Measurements from ENCODE around the gene CNTNAP2. TPM values are rescaled to one million over a fixed set of nuclear protein-coding genes. Genes with fewer than 3 reads are reported as not detected.
A peak's percentile ranks its signal among the peaks of the same experiment; 100 is the strongest.

CNTNAP2 gene
- total and polyA plus RNA-seq, 2 of the 4 experiments (the other 2 are of a cell fraction), result not detected

- Histone ChIP-seq H3K4me2 (ENCODE audit: low read depth, low read length) (no peak overlapping the region), H2BK120ac (ENCODE audit: low read depth, low read length) (no peak overlapping the region)
- dilution Hi-C loops (cut with HindIII; ENCODE audit: low sequenced_read_pairs, unreplicated experiment), result no loop called here
These were observed 2122.2 kb downstream of the CNTNAP2 start for GRCh38 chr7:148238761-148239325.

More at GRCh38 chr7:148238761-148239325, 2122.2 kb downstream of the CNTNAP2 start:
- no peaks in the 10 kb centered on the region for H3K36me3 ChIP-seq (ENCODE audit: control insufficient read depth, insufficient read depth, low read length)
- ATAC-seq (ENCODE audit: low read depth) (no peak), DNase-seq (no peak)
- no peak overlapping the region for H2AFZ ChIP-seq (replicated peaks; ENCODE audit: low read length, poor library complexity)
- no peak overlapping the region for H4K8ac ChIP-seq (ENCODE audit: low read depth in 2 of 2, low read length in 2 of 2)
- CTCF ChIA-PET, result no interaction called here
- no peak overlapping the region for H4K91ac ChIP-seq (ENCODE audit: insufficient read depth, low read depth, low read length)
- H2BK15ac ChIP-seq (ENCODE audit: low read depth, low read length), result no peak overlapping the region
- no peak overlapping the region for H4K5ac ChIP-seq (ENCODE audit: low read depth, low read length)
- H3K23ac ChIP-seq (ENCODE audit: low read depth, low read length), result no peak overlapping the region
- H3K9ac ChIP-seq (ENCODE audit: low read depth, low read length), result no peak overlapping the region
- no peak overlapping the region for H3K18ac ChIP-seq (ENCODE audit: low read depth, low read length)
- no peaks in the 10 kb centered on the region for H3K27me3 ChIP-seq (ENCODE audit: control insufficient read depth, insufficient read depth, low read length)
- H3K79me1 ChIP-seq (ENCODE audit: low read depth in 1 of 2, low read length in 2 of 2), result no peaks in the 10 kb centered on the region
- H2AK9ac ChIP-seq (replicated peaks; ENCODE audit: low read depth, low read length, poor library complexity), result no peak overlapping the region
- POLR2A ChIA-PET (ENCODE audit: unreplicated experiment), result no interaction called here
- no peak overlapping the region for H3K4ac ChIP-seq (ENCODE audit: low read depth, low read length)
- intact Hi-C loops (cut with micrococcal nuclease), result no loop called here
- H3K14ac ChIP-seq (replicated peaks; ENCODE audit: low read depth, low read length), result no peak overlapping the region
- H2AK5ac ChIP-seq (ENCODE audit: low read depth, low read length), result no peak overlapping the region
- BruUV-seq (replicated peaks), result no TSS peak
- no peak overlapping the region for H2BK5ac ChIP-seq (ENCODE audit: low read depth, low read length, poor library complexity, severe bottlenecking)
- H2BK20ac ChIP-seq (ENCODE audit: low read depth, low read length), result no peak overlapping the region
- no peak overlapping the region for H3K27ac ChIP-seq (ENCODE audit: insufficient read depth, low read length)
- TF ChIP-seq CEBPB (IDR thresholded peaks at IDR 0.05; ENCODE audit: low read depth, low read length) (0 out of 2 replicates have a peak, but pooled peaks have one; percentile 12), ELK1 (IDR thresholded peaks at IDR 0.05; ENCODE audit: borderline replicate concordance, low read depth, low read length) (no peak)
- H3K4me3 ChIP-seq (ENCODE audit: insufficient read depth, low read depth, low read length), result no peak overlapping the region
- no peaks in the 10 kb centered on the region for H4K20me1 ChIP-seq (ENCODE audit: insufficient read depth, low read length)
- H3K4me1 ChIP-seq (ENCODE audit: control insufficient read depth, insufficient read depth, low read length), result no peaks in the 10 kb centered on the region
- in situ Hi-C loops (cut with MboI; ENCODE audit: low sequenced_read_pairs), result no loop called here
- no peak overlapping the region for H3K56ac ChIP-seq (ENCODE audit: extremely low read depth, insufficient read depth, low read length)
- peaks cover 6% of the 10 kb centered on the region; the same call in 1 of the 2 replicates for H3K9me3 ChIP-seq (ENCODE audit: control insufficient read depth, insufficient read depth, low read length)
- no peaks in the 10 kb centered on the region for H3K9me1 ChIP-seq (ENCODE audit: insufficient read depth, low read length)
- WGBS, 2 experiments (ENCODE audit: extremely low coverage in 2 of 2, insufficient read length in 1 of 2), result no CpG with 5 or more reads among the region's 1 CpG
